Kidney epithelial cell (primary cell): ENCODE data around the gene C16orf86. TPM values are rescaled to one million over a fixed set of nuclear protein-coding genes. Genes with fewer than 3 reads are reported as not detected.

ENCODE experiments used
- DNase-seq: peaks from one replicate; pipeline ENCODE4 v3.0.0-alpha.2; 2010; ENCODE audit warnings: low read depth
- H3K27me3 ChIP-seq: 2 replicates; pipeline ENCODE4 v1.6.0; 2011; ENCODE audit warnings: low read length; ENCODE audit not compliant: control insufficient read depth, insufficient read depth
- H3K36me3 ChIP-seq: 2 replicates; pipeline ENCODE4 v1.5.1; 2011; ENCODE audit warnings: low read length; ENCODE audit not compliant: control insufficient read depth, insufficient read depth
- H3K4me3 ChIP-seq: 2 replicates; pipeline ENCODE4 v1.5.1; 2011; ENCODE audit warnings: low read depth, mild to moderate bottlenecking, control low read depth, low read length
- total RNA-seq: library from RNA; depleted of rRNA; stranded (reverse); fragments of >200 nt; gene quantifications from 2 replicates; pipeline ENCODE4 v1.2.3, GENCODE V29; 2015
- TF ChIP-seq, protein P1 (sequence below): IDR thresholded peaks from 2 replicates; pipeline ENCODE4 v1.5.1; 2011; ENCODE audit warnings: mild to moderate bottlenecking, moderate library complexity, low read length, control low read depth, inconsistent platforms; ENCODE audit not compliant: insufficient read depth, poor library complexity, severe bottlenecking

Gene C16orf86
- total RNA-seq, 1 donor from 2014 or later, result 4.5 TPM

DNA sequence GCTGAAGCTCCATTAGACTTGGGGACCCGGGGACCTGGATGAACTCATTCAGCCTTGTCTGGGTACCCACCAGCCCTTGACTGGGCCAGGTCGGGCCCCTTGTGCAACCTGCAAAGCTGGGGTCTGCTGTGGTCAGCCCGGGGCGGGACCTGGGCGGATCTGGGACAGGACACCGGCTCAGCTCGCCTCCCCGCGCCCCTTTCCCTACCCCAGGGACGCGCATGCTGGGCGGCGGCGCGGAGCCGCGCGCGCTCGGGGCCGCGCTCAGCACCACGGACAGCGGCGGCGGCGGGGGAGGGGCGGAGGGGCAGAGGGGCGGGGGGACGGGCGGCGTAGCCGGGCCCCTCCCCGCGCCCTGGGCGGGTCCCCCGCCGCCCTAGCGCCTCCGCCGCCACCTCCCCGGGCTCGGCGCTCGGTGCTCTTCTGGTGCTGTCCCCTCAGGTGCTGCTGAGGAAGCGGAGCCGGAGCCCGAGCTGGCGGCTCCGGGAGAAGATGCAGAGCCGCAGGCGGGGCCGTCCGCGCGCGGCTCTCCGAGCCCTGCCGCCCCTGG lies 14.0 kb upstream of the C16orf86 start:
- Histone ChIP-seq H3K4me3 (peak overlapping the region; percentile 14), H3K27me3 (peaks cover 69% of the 10 kb centered on the region), H3K36me3 (no peaks in the 10 kb centered on the region)
- TF ChIP-seq, protein P1, sequence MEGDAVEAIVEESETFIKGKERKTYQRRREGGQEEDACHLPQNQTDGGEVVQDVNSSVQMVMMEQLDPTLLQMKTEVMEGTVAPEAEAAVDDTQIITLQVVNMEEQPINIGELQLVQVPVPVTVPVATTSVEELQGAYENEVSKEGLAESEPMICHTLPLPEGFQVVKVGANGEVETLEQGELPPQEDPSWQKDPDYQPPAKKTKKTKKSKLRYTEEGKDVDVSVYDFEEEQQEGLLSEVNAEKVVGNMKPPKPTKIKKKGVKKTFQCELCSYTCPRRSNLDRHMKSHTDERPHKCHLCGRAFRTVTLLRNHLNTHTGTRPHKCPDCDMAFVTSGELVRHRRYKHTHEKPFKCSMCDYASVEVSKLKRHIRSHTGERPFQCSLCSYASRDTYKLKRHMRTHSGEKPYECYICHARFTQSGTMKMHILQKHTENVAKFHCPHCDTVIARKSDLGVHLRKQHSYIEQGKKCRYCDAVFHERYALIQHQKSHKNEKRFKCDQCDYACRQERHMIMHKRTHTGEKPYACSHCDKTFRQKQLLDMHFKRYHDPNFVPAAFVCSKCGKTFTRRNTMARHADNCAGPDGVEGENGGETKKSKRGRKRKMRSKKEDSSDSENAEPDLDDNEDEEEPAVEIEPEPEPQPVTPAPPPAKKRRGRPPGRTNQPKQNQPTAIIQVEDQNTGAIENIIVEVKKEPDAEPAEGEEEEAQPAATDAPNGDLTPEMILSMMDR, result no peak
- DNase-seq, result no peak

DNA sequence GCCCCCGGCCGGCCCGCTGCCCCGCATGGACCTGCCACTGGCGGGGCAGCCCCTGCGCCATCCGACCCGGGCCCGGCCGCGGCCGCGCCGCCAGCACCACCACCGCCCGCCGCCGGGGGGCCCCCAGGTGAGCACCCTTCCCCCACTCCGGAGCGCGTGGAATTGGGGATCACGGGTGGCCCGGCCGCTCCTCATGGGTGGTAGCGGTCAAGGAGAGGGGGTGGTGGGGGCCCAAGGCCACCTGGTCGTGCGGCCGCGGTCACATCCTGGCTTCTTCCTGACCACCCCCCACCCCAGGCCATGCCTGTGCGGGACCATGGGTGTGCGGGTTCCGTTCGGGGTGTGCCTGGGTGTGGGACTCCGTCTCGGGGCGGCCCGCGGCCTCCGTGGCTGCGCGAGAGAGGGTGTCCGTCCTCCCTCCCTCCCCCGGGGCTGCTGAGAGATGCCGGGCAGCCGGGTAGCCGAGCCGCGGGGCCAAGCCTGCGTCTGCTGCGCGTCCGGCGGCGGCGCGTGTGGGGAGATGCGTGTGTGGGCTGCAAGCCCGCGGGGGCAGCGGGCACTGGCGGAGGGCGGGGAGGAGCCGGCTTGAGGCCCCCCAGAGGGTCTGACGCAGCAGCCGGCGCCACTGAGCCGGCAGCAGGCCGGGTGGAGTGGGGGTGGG lies 13.4 kb upstream of the C16orf86 start:
- no peaks in the 10 kb centered on the region for H3K36me3 ChIP-seq
- H3K27me3 ChIP-seq, result peaks cover 63% of the 10 kb centered on the region
- no peak for DNase-seq
- TF ChIP-seq, protein P1, result peak; percentile 15
- peak overlapping the region; percentile 29 for H3K4me3 ChIP-seq

DNA sequence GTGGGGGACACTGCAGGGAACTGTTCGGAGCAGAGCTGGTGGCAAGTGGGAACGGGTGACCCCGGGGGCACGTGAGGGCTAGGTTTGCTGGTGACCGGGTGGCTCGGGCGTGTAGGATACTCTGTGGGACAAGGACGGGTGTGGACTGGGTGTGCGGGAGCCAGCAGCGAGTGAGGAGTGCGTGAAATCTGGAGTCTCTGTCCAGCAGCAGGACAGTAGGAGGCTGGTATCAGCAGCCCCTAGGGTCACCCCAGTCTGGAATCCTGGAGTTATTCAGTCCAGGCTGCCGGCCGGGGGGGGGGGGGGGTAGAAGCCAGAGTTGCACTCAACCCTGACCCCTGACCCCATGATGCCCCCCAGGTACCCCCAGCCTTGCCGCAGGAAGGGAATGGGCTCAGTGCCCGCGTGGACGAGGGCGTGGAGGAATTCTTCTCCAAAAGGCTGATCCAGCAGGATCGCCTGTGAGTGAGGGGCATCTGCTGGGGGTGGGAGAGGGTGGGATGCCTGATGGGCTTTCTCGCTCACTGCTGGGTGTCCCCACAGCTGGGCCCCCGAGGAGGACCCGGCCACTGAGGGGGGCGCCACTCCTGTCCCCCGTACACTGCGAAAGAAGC lies 12.7 kb upstream of the C16orf86 start:
- TF ChIP-seq, protein P1, result no peak
- H3K4me3 ChIP-seq, result peak overlapping the region; percentile 29
- DNase-seq, result no peak
- peaks cover 57% of the 10 kb centered on the region for H3K27me3 ChIP-seq
- H3K36me3 ChIP-seq, result no peaks in the 10 kb centered on the region

DNA sequence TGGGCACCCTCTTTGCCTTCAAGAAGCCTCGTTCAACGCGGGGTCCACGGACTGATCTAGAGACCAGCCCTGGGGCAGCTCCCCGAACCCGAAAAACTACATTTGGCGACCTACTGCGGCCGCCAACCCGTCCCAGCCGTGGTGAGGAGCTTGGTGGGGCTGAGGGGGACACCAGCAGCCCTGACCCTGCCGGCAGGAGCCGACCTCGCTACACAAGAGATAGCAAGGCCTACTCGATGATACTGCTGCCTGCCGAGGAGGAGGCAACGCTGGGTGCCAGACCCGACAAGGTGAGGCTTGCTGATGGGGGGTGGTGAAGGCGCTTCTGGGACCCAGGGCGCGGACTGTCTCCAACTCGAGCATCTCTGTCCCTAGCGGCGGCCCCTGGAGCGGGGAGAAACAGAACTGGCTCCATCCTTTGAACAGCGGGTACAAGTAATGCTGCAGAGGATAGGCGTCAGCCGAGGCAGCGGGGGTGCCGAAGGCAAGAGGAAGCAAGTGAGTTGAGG lies 12.2 kb upstream of the C16orf86 start:
- Histone ChIP-seq H3K4me3 (no peak overlapping the region), H3K27me3 (peaks cover 51% of the 10 kb centered on the region), H3K36me3 (no peaks in the 10 kb centered on the region)
- TF ChIP-seq, protein P1, result no peak
- no peak for DNase-seq

DNA sequence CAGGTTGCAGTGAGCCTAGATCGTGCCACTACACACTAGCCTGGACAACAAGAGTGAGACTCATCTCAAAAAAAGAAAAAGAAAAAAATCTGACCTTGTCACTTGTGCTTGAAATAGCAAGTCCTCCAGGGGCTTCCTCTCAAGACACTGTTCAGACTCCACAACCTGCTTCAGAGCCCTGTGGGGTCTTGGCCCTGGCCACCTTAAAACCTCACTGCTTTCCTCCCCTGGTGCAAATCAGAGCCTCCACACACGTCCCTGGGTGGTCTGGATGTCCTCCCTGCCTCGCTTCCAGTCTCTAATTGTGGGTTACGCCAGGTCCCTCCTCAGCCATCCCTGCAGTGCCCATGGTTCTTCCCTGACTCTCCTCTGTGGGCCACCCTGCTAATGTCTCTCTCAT lies 11.3 kb upstream of the C16orf86 start:
- no peak for DNase-seq
- Histone ChIP-seq H3K27me3 (peaks cover 42% of the 10 kb centered on the region), H3K4me3 (no peak overlapping the region), H3K36me3 (no peaks in the 10 kb centered on the region)
- TF ChIP-seq, protein P1, result no peak
